H9 (cell line): ENCODE data around the gene MPL. TPM values are rescaled to one million over a fixed set of nuclear protein-coding genes. Genes with fewer than 3 reads are reported as not detected.

Experiments
- DNase-seq: peaks from one replicate; pipeline ENCODE4 v3.0.0-alpha.2; 2017
- H2AFZ ChIP-seq: one replicate; pipeline ENCODE4 v1.6.1; 2013; ENCODE audit warnings: mild to moderate bottlenecking, low read length, control low read depth, moderate library complexity
- H2AK5ac ChIP-seq: 2 replicates; pipeline ENCODE4 v1.6.1; 2013; ENCODE audit warnings: low read length, control low read depth, mixed read lengths; ENCODE audit not compliant: insufficient read length
- H2BK120ac ChIP-seq: one replicate; pipeline ENCODE4 v1.6.1; 2013; ENCODE audit warnings: low read depth, mild to moderate bottlenecking, low read length, control low read depth, inconsistent platforms; ENCODE audit not compliant: poor library complexity, severe bottlenecking
- H2BK12ac ChIP-seq: 2 replicates; pipeline ENCODE4 v1.6.1; 2013; ENCODE audit warnings: low read length, control low read depth, mixed read lengths, low read depth; ENCODE audit not compliant: insufficient read length
- H2BK15ac ChIP-seq: 2 replicates; pipeline ENCODE4 v1.6.1; 2013; ENCODE audit warnings: low read depth, low read length, control low read depth
- H2BK20ac ChIP-seq: one replicate; pipeline ENCODE4 v1.6.1; 2013; ENCODE audit warnings: low read depth, mild to moderate bottlenecking, low read length, control low read depth, inconsistent platforms; ENCODE audit not compliant: poor library complexity, severe bottlenecking
- H2BK5ac ChIP-seq: 2 replicates; pipeline ENCODE4 v1.6.1; 2013; ENCODE audit warnings: low read length, control low read depth, mixed read lengths; ENCODE audit not compliant: insufficient read length
- H3K14ac ChIP-seq: 2 replicates; pipeline ENCODE4 v1.6.1; 2013; ENCODE audit warnings: low read length, control low read depth; ENCODE audit not compliant: insufficient read depth
- H3K18ac ChIP-seq: 2 replicates; pipeline ENCODE4 v1.6.1; 2013; ENCODE audit warnings: low read depth, mild to moderate bottlenecking, mixed read lengths, low read length, control low read depth; ENCODE audit not compliant: insufficient read length
- H3K23ac ChIP-seq: 2 replicates; pipeline ENCODE4 v1.6.1; 2013; ENCODE audit warnings: low read length, control low read depth, mixed read lengths, low read depth; ENCODE audit not compliant: insufficient read length
- H3K23me2 ChIP-seq: 2 replicates; pipeline ENCODE4 v1.6.1; 2013; ENCODE audit warnings: low read depth, mild to moderate bottlenecking, mixed read lengths, low read length, control low read depth; ENCODE audit not compliant: insufficient read length, poor library complexity, severe bottlenecking
- H3K27ac ChIP-seq: 2 replicates; pipeline ENCODE4 v1.5.1; 2013; ENCODE audit warnings: low read length, control low read depth, mixed read lengths, low read depth; ENCODE audit not compliant: insufficient read length
- H3K27me3 ChIP-seq: 2 replicates; pipeline ENCODE4 v1.6.1; 2013; ENCODE audit warnings: low read length, control low read depth, inconsistent platforms; ENCODE audit not compliant: insufficient read depth
- H3K4ac ChIP-seq: 2 replicates; pipeline ENCODE4 v1.6.1; 2013; ENCODE audit warnings: low read depth, mild to moderate bottlenecking, control low read depth, inconsistent platforms, low read length, moderate library complexity
- H3K4me1 ChIP-seq: 2 replicates; pipeline ENCODE4 v1.6.1; 2013; ENCODE audit warnings: low read length, control low read depth, inconsistent platforms; ENCODE audit not compliant: insufficient read depth
- H3K4me2 ChIP-seq: 2 replicates; pipeline ENCODE4 v1.6.1; 2013; ENCODE audit warnings: low read length, control low read depth, mixed read lengths; ENCODE audit not compliant: insufficient read length, insufficient read depth
- H3K56ac ChIP-seq: 2 replicates; pipeline ENCODE4 v1.6.1; 2013; ENCODE audit warnings: low read depth, mild to moderate bottlenecking, mixed read lengths, low read length, control low read depth; ENCODE audit not compliant: insufficient read length
- H3K79me1 ChIP-seq: 2 replicates; pipeline ENCODE4 v1.6.1; 2013; ENCODE audit warnings: low read depth, mild to moderate bottlenecking, moderate library complexity, low read length, control low read depth, inconsistent platforms; ENCODE audit not compliant: insufficient read depth, poor library complexity, severe bottlenecking
- H3K79me2 ChIP-seq: 2 replicates; pipeline ENCODE4 v1.6.1; 2013; ENCODE audit warnings: low read length, control low read depth, inconsistent platforms; ENCODE audit not compliant: insufficient read depth
- H3K9ac ChIP-seq: 2 replicates; pipeline ENCODE4 v1.6.1; 2013; ENCODE audit warnings: low read length, control low read depth, mixed read lengths; ENCODE audit not compliant: insufficient read length; ENCODE audit errors: extremely low read depth
- H3K9me3 ChIP-seq: one replicate; pipeline ENCODE4 v1.6.1; 2013; ENCODE audit warnings: low read depth, low read length, inconsistent platforms; ENCODE audit not compliant: control insufficient read depth
- H3T11ph ChIP-seq: one replicate; pipeline ENCODE4 v1.6.1; 2013; ENCODE audit warnings: mild to moderate bottlenecking, low read length, control low read depth, inconsistent platforms
- H4K20me1 ChIP-seq: one replicate; pipeline ENCODE4 v1.6.1; 2013; ENCODE audit not compliant: control insufficient read depth, insufficient read length, insufficient read depth
- H4K5ac ChIP-seq: 2 replicates; pipeline ENCODE4 v1.6.1; 2013; ENCODE audit warnings: low read depth, mild to moderate bottlenecking, mixed read lengths, low read length, control low read depth; ENCODE audit not compliant: insufficient read length
- H4K8ac ChIP-seq: replicated peaks from 2 replicates; pipeline ENCODE4 v1.6.1; 2013; ENCODE audit warnings: low read length, control low read depth, mixed read lengths, low read depth; ENCODE audit not compliant: insufficient read length
- H4K91ac ChIP-seq: 2 replicates; pipeline ENCODE4 v1.6.1; 2013; ENCODE audit warnings: low read depth, mild to moderate bottlenecking, moderate library complexity, mixed read lengths, low read length, control low read depth; ENCODE audit not compliant: insufficient read length
- H3K27ac Mint-ChIP-seq, 3 experiments: 2 replicates in 2 of 3; 3 replicates in 1 of 3; pipeline ENCODE4 v1.8.0; 2020 to 2021; ENCODE audit warnings: mixed read lengths in 3 of 3, mild to moderate bottlenecking in 1 of 3, moderate library complexity in 1 of 3
- H3K27me3 Mint-ChIP-seq: 2 replicates; pipeline ENCODE4 v1.8.0; 2021; ENCODE audit warnings: low read depth, mild to moderate bottlenecking, moderate library complexity, mixed read lengths
- H3K36me3 Mint-ChIP-seq, 3 experiments: 2 replicates in 2 of 3; 3 replicates in 1 of 3; pipeline ENCODE4 v1.8.0; 2020 to 2021; ENCODE audit warnings: low read depth in 3 of 3, mixed read lengths in 3 of 3; ENCODE audit not compliant: insufficient read depth in 1 of 3
- H3K4me1 Mint-ChIP-seq, 2 experiments: 2 replicates each; pipeline ENCODE4 v1.8.0; 2020; ENCODE audit warnings: mixed read lengths in 2 of 2
- H3K4me3 Mint-ChIP-seq, 2 experiments: 2 replicates in 1 of 2; 3 replicates in 1 of 2; pipeline ENCODE4 v1.8.0; 2020 to 2021; ENCODE audit warnings: mild to moderate bottlenecking in 2 of 2, mixed read lengths in 2 of 2, moderate library complexity in 1 of 2
- H3K9me3 Mint-ChIP-seq, 2 experiments: 2 replicates in 1 of 2; 3 replicates in 1 of 2; pipeline ENCODE4 v1.8.0; 2020; ENCODE audit warnings: mild to moderate bottlenecking in 2 of 2, mixed read lengths in 2 of 2, moderate library complexity in 1 of 2
- WGBS: extraction: QIAGEN DNeasy Blood & Tissue Kit; methylation state at CpG from one replicate; pipeline ENCODE4 v1.1.7; 2013; ENCODE audit warnings: missing lambda C conversion rate, low lambda C conversion rate, mixed read lengths; ENCODE audit not compliant: insufficient read length; ENCODE audit errors: extremely low coverage; 5-methylcytosine and 5-hydroxymethylcytosine counted together
- total RNA-seq: library from RNA; stranded (reverse); gene quantifications from 2 replicates; pipeline ENCODE4 v1.2.1, GENCODE V29; 2021
- TF ChIP-seq, protein P1 (sequence below): fragments of 200-600 bp; sonication (generic); conservative IDR thresholded peaks from 3 replicates; pipeline ENCODE4 v1.8.0; 2021; ENCODE audit warnings: antibody characterized with exemption, mild to moderate bottlenecking

MPL gene
- total RNA-seq, 1 experiment from 2014 or later, result not detected

DNA sequence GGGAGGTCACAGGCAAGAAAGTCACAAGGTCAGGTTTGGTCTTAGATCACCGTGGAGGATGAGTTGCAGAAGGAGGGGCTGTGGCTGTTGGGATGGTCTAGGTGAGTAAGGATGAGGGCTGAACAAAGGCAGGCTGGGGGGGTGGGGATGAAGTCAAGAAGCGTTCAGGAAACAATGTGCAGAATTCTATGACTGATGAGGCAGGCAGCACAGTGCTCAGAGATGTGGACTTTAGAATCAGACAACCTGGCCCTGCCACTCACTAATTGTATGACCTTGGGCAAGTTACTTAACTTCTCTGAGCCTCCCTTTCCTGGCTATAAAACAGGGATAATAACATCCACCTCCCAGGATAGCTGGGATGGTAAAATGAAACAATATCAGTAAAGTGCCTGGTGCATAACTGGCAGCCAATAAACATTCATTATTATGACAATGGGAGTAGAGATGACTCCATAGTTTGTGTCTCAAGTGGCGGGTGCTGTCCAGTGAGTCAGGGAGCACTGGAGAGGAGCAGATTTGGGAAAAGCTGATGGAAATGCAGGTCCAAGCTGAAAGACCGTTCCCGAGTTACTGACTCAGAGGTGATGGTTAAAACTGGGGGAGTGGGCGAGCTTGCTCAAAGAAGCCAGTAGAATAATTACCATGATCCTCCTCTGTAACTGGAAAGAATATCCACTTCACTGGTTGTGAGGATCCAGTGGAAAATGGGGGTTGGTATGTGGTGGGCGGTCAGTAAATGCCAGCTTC lies 34.7 kb upstream of the MPL start:
- no peaks in the 10 kb centered on the region; the same call in 1 of the 2 replicates for H3K4me1 ChIP-seq

More for the DNA sequence above, 34.7 kb upstream of the MPL start:
- Histone ChIP-seq H3K23me2 (no peaks in the 10 kb centered on the region), H2BK20ac (no peak overlapping the region), H2AK5ac (no peak overlapping the region), H3K4me2 (no peak overlapping the region), H3K9ac (no peak overlapping the region), H2BK120ac (no peak overlapping the region), H3K27me3 (no peaks in the 10 kb centered on the region), H3K79me1 (no peaks in the 10 kb centered on the region), H4K5ac (no peak overlapping the region), H3K79me2 (no peaks in the 10 kb centered on the region), H4K20me1 (no peaks in the 10 kb centered on the region), H3K18ac (no peak overlapping the region), H3K23ac (no peak overlapping the region), H3T11ph (no peak overlapping the region), H3K14ac (no peak overlapping the region), H3K27ac (no peak overlapping the region), H2BK15ac (no peak overlapping the region), H2AFZ (no peak overlapping the region), H3K9me3 (no peaks in the 10 kb centered on the region), H2BK12ac (no peak overlapping the region), H3K56ac (no peak overlapping the region), H3K4ac (no peak overlapping the region), H4K91ac (no peak overlapping the region), H4K8ac (no peak overlapping the region), H2BK5ac (no peak overlapping the region)
- Mint-ChIP-seq H3K9me3 (no peaks in the 10 kb centered on the region), H3K27ac (peak overlapping the region in 1 of 3 experiments; percentile 46; a peak in 2 of 7 replicates), H3K27me3 (peaks cover 12% of the 10 kb centered on the region), H3K4me3 (no peak overlapping the region; a peak in 1 of 5 replicates), H3K36me3 (no peaks in the 10 kb centered on the region; a peak in 1 of 7 replicates), H3K4me1 (peaks cover 27 to 40% of the 10 kb centered on the region in 2 experiments)
- TF ChIP-seq, protein P1, sequence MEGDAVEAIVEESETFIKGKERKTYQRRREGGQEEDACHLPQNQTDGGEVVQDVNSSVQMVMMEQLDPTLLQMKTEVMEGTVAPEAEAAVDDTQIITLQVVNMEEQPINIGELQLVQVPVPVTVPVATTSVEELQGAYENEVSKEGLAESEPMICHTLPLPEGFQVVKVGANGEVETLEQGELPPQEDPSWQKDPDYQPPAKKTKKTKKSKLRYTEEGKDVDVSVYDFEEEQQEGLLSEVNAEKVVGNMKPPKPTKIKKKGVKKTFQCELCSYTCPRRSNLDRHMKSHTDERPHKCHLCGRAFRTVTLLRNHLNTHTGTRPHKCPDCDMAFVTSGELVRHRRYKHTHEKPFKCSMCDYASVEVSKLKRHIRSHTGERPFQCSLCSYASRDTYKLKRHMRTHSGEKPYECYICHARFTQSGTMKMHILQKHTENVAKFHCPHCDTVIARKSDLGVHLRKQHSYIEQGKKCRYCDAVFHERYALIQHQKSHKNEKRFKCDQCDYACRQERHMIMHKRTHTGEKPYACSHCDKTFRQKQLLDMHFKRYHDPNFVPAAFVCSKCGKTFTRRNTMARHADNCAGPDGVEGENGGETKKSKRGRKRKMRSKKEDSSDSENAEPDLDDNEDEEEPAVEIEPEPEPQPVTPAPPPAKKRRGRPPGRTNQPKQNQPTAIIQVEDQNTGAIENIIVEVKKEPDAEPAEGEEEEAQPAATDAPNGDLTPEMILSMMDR, result no peak
- DNase-seq, result no peak
- WGBS, result no CpG with 5 or more reads among the region's 7 CpGs
